ENCODE results near the gene FBXO46. TPM values are rescaled to one million over a fixed set of nuclear protein-coding genes. Genes with fewer than 3 reads are reported as not detected.

FBXO46 gene
- polyA plus RNA-seq, 2 of the 4 experiments (the other 2 are of a cell fraction): 4.9 to 12.7 TPM

GRCh38 chr19:45767410-45767880 lies 36.7 kb upstream of the FBXO46 start:
- peak in 1 of 2 experiments; percentile 1; a peak in 3 of 6 replicates for ATAC-seq
- FAIRE-seq: no peak

GRCh38 chr19:45766869-45767346 lies 36.2 kb upstream of the FBXO46 start:
- POLR2A ChIA-PET: interaction anchor here (1.1 to 4.5 kb wide), 6 partner anchors 26 to 96 kb away, joined by 3 to 68 read pairs (median 18); partner anchors contain the start of genes DMWD, FBXO46, QPCTL and SNRPD2
- TF ChIP-seq ZFP36 (IDR thresholded peaks at IDR 0.05; ENCODE audit: borderline replicate concordance, partially characterized antibody) (no peak), TFCP2L1 (CRISPR knock-in tag; IDR thresholded peaks at IDR 0.05) (no peak), ZSCAN20 (CRISPR knock-in tag; IDR thresholded peaks at IDR 0.05) (no peak), ZNF302 (CRISPR knock-in tag; IDR thresholded peaks at IDR 0.05) (no peak), MAFK (IDR thresholded peaks at IDR 0.05; ENCODE audit: partially characterized antibody) (no peak), MYC (IDR thresholded peaks at IDR 0.05; ENCODE audit: borderline replicate concordance, low read length) (no peak), CBX8 (IDR thresholded peaks at IDR 0.05) (no peak), HOXA7 (CRISPR knock-in tag; IDR thresholded peaks at IDR 0.05) (no peak), TP53 (CRISPR knock-in tag; IDR thresholded peaks at IDR 0.05) (no peak), SREBF2 (IDR thresholded peaks at IDR 0.05) (no peak), PHF8 (IDR thresholded peaks at IDR 0.05; ENCODE audit: borderline replicate concordance, low read depth) (no peak), NPAS2 (CRISPR knock-in tag; IDR thresholded peaks at IDR 0.05; ENCODE audit: borderline replicate concordance) (no peak), PBX3 (IDR thresholded peaks at IDR 0.05) (no peak), CEBPB (IDR thresholded peaks at IDR 0.05) (no peak)
- TF ChIP-seq, protein P1, sequence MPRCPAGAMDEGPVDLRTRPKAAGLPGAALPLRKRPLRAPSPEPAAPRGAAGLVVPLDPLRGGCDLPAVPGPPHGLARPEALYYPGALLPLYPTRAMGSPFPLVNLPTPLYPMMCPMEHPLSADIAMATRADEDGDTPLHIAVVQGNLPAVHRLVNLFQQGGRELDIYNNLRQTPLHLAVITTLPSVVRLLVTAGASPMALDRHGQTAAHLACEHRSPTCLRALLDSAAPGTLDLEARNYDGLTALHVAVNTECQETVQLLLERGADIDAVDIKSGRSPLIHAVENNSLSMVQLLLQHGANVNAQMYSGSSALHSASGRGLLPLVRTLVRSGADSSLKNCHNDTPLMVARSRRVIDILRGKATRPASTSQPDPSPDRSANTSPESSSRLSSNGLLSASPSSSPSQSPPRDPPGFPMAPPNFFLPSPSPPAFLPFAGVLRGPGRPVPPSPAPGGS (IDR thresholded peaks at IDR 0.05): no peak
- peak overlapping the region; percentile 84 for H3K4me2 ChIP-seq
- peaks cover 18% of the 10 kb centered on the region for H3K4me1 ChIP-seq
- peak overlapping the region; percentile 93 to 99 for H3K27ac ChIP-seq
- CTCF ChIA-PET: interaction anchor here (0.8 to 74.3 kb wide), 13 partner anchors 11 to 176 kb away, joined by 3 to 2204 read pairs (median 6); partner anchors contain the start of genes DMPK, DMWD, FBXO46 and QPCTL
- ATAC-seq (no peak), FAIRE-seq (no peak), DNase-seq (ENCODE audit: low read depth in 1 of 2, low spot score in 1 of 2) (no peak)
- H3K4me3 ChIP-seq: peak overlapping the region; percentile 78
- H3K9me3 ChIP-seq: no peaks in the 10 kb centered on the region
- 80% methylated on average over 17 of the region's 24 CpGs for WGBS (ENCODE audit: missing lambda C conversion rate)

More at GRCh38 chr19:45767410-45767880, 36.7 kb upstream of the FBXO46 start:
- peak; percentile 58 to 74 for DNase-seq (ENCODE audit: low read depth in 1 of 2, low spot score in 1 of 2)
- 6% methylated on average over 25 of the region's 31 CpGs for WGBS (ENCODE audit: missing lambda C conversion rate)
- no peaks in the 10 kb centered on the region for H3K9me3 ChIP-seq
- POLR2A ChIA-PET: interaction anchor here (0.6 to 4.5 kb wide), 7 partner anchors 15 to 96 kb away, joined by 3 to 68 read pairs (median 32); partner anchors contain the start of genes DMPK, DMWD, FBXO46 and QPCTL
- no peak for TF ChIP-seq CHD2 (IDR thresholded peaks at IDR 0.05; ENCODE audit: low read length, partially characterized antibody)
- no peak for TF ChIP-seq RCOR1 (IDR thresholded peaks at IDR 0.05; ENCODE audit: low read depth, low read length)
- no peak for TF ChIP-seq CBX8 (IDR thresholded peaks at IDR 0.05)
- TF ChIP-seq, protein P2, sequence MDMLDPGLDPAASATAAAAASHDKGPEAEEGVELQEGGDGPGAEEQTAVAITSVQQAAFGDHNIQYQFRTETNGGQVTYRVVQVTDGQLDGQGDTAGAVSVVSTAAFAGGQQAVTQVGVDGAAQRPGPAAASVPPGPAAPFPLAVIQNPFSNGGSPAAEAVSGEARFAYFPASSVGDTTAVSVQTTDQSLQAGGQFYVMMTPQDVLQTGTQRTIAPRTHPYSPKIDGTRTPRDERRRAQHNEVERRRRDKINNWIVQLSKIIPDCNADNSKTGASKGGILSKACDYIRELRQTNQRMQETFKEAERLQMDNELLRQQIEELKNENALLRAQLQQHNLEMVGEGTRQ (IDR thresholded peaks at IDR 0.05): no peak
- TF ChIP-seq, protein P1 (IDR thresholded peaks at IDR 0.05): 0 out of 3 replicates have a peak, but pooled peaks have one; percentile 23
- no peak for TF ChIP-seq KDM5A (IDR thresholded peaks at IDR 0.05)
- no peak for TF ChIP-seq ZNF302 (CRISPR knock-in tag; IDR thresholded peaks at IDR 0.05)
- no peak for TF ChIP-seq MAFK (IDR thresholded peaks at IDR 0.05; ENCODE audit: partially characterized antibody)
- TF ChIP-seq CHD4 (IDR thresholded peaks at IDR 0.05; ENCODE audit: borderline replicate concordance): no peak
- TF ChIP-seq KDM1A (IDR thresholded peaks at IDR 0.05; ENCODE audit: low read depth): no peak
- 0 out of 2 replicates have a peak, but pooled peaks have one; percentile 15 for TF ChIP-seq MAZ (IDR thresholded peaks at IDR 0.05; ENCODE audit: borderline replicate concordance, low read depth, low read length)
- no peak for TF ChIP-seq HEYL (CRISPR knock-in tag; IDR thresholded peaks at IDR 0.05)
- H3K4me3 ChIP-seq: peak overlapping the region; percentile 78
- H3K4me2 ChIP-seq: peak overlapping the region; percentile 84
- CTCF ChIA-PET: interaction anchor here (0.6 to 74.3 kb wide), 18 partner anchors 11 to 177 kb away, joined by 3 to 2204 read pairs (median 4); partner anchors contain the start of genes DMPK, DMWD, FBXO46 and QPCTL
- H3K4me1 ChIP-seq: peaks cover 18% of the 10 kb centered on the region
- peak overlapping the region; percentile 93 to 99 for H3K27ac ChIP-seq
